ENCODE measurements around the gene KRTAP17-1. TPM values are rescaled to one million over a fixed set of nuclear protein-coding genes. Genes with fewer than 3 reads are reported as not detected.
"Not testable (repeated sequence)": the region's sequence is repeated elsewhere in the genome, so short reads cannot be mapped to it uniquely, and the experiment has no call there.

The KRTAP17-1 gene
- polyA plus RNA-seq (ENCODE audit: low read depth in 6 of 6): not detected

- peaks cover 0 to 11% of the 10 kb centered on the region in 2 donors for H3K36me3 Mint-ChIP-seq
- no peak within 1 kb of the TSS for H3K4me3 Mint-ChIP-seq
- DNase-seq: no peak
- no peak for ATAC-seq (ENCODE audit: low read depth in 2 of 2)
- peaks cover 0 to 14% (median 13%) of the 10 kb centered on the region in 7 donors for H3K9me3 Mint-ChIP-seq
- H3K4me1 Mint-ChIP-seq: peaks cover 0 to 9% (median 7%) of the 10 kb centered on the region in 3 donors
- peaks cover 0 to 14% (median 5%) of the 10 kb centered on the region in 3 donors for H3K27me3 Mint-ChIP-seq
- peak within 1 kb of the TSS in 1 of 6 donors; percentile 61 for H3K27ac Mint-ChIP-seq
Observed at GRCh38 chr17:41315204-41315794, at the start of gene KRTAP17-1. Gene KRTAP17-1 (minus strand): TSS chr17:41315710. CDS start chr17:41315650, 60 bp downstream.

GRCh38 chr17:41363881-41364280 lies 48.4 kb upstream of the KRTAP17-1 start:
- no peaks in the 10 kb centered on the region for H3K4me1 Mint-ChIP-seq
- peaks cover 8 to 34% (median 10%) of the 10 kb centered on the region in 3 donors for H3K27me3 Mint-ChIP-seq
- no peaks in the 10 kb centered on the region for H3K36me3 Mint-ChIP-seq
- no peak for DNase-seq
- ATAC-seq (ENCODE audit: low read depth in 2 of 2): no peak
- no peak overlapping the region for H3K27ac Mint-ChIP-seq
- peak overlapping the region in 1 of 8 donors; percentile 48 for H3K4me3 Mint-ChIP-seq
- H3K9me3 Mint-ChIP-seq: peaks cover 0 to 22% (median 9%) of the 10 kb centered on the region in 7 donors

DNA sequence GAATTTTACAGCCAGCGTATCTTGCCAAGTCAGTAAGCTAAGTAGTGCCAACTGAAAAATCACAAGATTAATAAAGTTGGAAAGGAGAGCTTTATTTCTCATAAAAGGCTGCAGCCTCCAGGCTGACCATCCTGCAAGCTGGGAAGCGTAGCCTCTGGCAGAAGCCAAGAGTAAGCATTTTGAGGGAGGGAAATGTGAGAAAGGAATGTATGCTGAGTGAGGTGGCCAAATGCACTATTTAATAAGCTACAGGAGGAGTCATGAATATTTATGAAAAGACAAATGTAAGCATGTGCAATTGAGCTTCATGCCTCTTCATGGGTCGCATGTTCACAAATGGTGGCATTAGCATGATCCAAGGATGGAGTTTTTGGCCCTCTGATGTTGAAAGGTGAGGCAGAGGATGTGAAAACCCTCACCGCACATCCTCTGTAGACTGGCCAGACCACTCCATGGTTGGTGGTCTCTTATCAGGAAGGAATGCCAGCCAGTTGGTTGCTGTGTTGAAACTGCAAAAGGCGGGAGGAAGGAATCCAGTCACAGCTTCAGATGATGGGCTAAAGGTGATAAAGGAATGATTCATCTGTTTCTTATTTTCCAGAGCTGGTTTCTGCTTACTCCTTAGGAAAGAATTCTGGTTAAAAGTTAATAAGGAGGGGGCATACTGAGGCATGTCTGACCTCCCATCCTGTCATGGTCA lies 44.9 kb upstream of the KRTAP17-1 start:
- ATAC-seq (ENCODE audit: low read depth in 2 of 2): no peak
- Mint-ChIP-seq H3K27ac (peak overlapping the region in 1 of 6 donors; percentile 12), H3K4me1 (no peaks in the 10 kb centered on the region), H3K4me3 (no peak overlapping the region), H3K36me3 (peaks cover 0 to 4% of the 10 kb centered on the region in 2 donors), H3K9me3 (peaks cover 0 to 30% (median 11%) of the 10 kb centered on the region in 7 donors), H3K27me3 (peaks cover 15 to 44% (median 16%) of the 10 kb centered on the region in 3 donors)
- DNase-seq: no peak

GRCh38 chr17:41354536-41354935 lies 39.0 kb upstream of the KRTAP17-1 start:
- no peak for DNase-seq
- Mint-ChIP-seq H3K27ac (no peak overlapping the region), H3K36me3 (peaks cover 4 to 8% of the 10 kb centered on the region in 2 donors), H3K9me3 (peaks cover 0 to 8% (median 4%) of the 10 kb centered on the region in 7 donors), H3K27me3 (peaks cover 28 to 56% (median 42%) of the 10 kb centered on the region in 3 donors), H3K4me1 (no peaks in the 10 kb centered on the region), H3K4me3 (no peak overlapping the region)
- ATAC-seq (ENCODE audit: low read depth in 2 of 2): no peak

DNA sequence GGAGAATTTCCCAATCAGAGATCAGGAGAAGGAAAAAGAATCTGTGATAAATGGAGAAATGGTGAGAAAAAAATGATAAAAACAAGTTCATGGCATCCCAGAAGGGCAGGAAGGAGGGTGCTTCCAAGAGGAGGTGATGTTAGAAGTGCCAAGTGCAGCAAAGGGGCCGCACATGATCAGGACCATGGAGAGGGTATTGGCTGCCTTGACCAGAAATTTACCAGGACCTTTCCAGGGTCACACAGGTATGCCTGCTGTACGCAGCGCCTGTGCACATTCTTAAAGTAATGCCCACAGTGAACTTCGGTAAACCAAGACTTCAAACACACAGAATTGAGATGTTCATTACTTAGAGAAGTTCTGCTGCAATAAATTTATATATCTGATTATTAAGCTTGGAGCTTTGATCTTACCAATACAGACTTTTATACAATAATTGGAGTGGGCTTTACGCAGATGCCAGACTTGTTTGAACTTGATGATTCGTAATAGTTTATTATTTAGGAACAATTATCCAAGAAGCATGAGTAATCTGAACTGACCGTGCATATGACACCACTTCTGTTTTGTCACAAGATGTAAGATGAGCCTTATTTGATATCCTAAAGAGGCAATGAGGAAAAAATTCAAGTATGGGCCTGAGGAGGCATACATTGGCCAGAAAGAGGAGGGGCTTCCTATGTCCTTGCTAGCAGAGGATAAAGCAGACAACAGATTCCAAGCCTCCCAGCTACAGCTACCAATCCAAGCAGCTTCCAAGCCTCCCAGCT lies 37.3 kb upstream of the KRTAP17-1 start:
- ATAC-seq (ENCODE audit: low read depth in 2 of 2) (no peak), DNase-seq (no peak)
- Mint-ChIP-seq H3K36me3 (peaks cover 4 to 8% of the 10 kb centered on the region in 2 donors), H3K27ac (no peak overlapping the region), H3K27me3 (peaks cover 27 to 50% (median 46%) of the 10 kb centered on the region in 3 donors), H3K4me3 (no peak overlapping the region), H3K4me1 (no peaks in the 10 kb centered on the region), H3K9me3 (peaks cover 0 to 8% (median 3%) of the 10 kb centered on the region in 7 donors)

- Mint-ChIP-seq H3K4me1 (no peaks in the 10 kb centered on the region), H3K27ac (no peak overlapping the region), H3K36me3 (peaks cover 0 to 8% of the 10 kb centered on the region in 2 donors), H3K4me3 (no peak overlapping the region), H3K27me3 (peaks cover 23 to 40% (median 35%) of the 10 kb centered on the region in 3 donors), H3K9me3 (peaks cover 0 to 4% (median 0%) of the 10 kb centered on the region in 7 donors)
- ATAC-seq (ENCODE audit: low read depth in 2 of 2) (no peak), DNase-seq (no peak)
Observed at GRCh38 chr17:41351177-41351576, 35.7 kb upstream of the KRTAP17-1 start.

DNA sequence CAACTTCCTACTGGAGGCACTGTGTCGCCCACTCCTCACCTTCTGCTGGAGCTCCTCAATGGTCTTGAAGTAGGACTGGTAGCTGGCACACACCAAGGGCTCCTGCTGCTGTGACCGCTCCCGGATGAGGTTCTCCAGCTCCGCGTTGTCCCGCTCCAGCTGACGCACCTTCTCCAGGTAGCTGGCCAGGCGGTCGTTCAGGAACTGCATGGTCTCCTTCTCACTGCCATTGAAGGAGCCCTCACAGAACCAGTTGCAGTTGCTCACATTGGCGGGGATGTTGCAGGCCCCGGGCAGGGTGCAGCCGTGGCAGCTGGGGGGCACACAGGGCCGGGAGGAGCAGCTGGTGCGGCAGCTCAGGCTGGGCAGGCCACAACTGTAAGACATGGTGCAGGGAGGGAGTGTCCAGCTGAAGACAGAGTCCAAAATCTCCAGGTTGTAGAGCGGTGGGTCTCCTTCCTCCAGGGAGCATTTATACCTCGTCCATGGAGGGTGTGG lies 34.9 kb upstream of the KRTAP17-1 start, which contains the start of gene KRT33A:
Gene KRT33A (minus strand): TSS at position 448 of the 498 bp plus-strand sequence. CDS start 61 bp downstream, at position 387.
- not testable (repeated sequence) for DNase-seq; H3K36me3 Mint-ChIP-seq; H3K9me3 Mint-ChIP-seq; ATAC-seq (ENCODE audit: low read depth in 2 of 2); H3K4me1 Mint-ChIP-seq; H3K4me3 Mint-ChIP-seq
- Mint-ChIP-seq H3K27me3 (peaks cover 20 to 38% (median 32%) of the 10 kb centered on the region in 3 donors), H3K27ac (peak within 1 kb of the TSS in 1 of 6 donors; percentile 26)

- Mint-ChIP-seq H3K9me3 (peaks cover 0 to 11% (median 3%) of the 10 kb centered on the region in 7 donors), H3K4me1 (no peaks in the 10 kb centered on the region), H3K36me3 (peaks cover 0 to 13% of the 10 kb centered on the region in 2 donors), H3K27me3 (peaks cover 12 to 34% (median 34%) of the 10 kb centered on the region in 3 donors), H3K4me3 (no peak overlapping the region), H3K27ac (peak overlapping the region in 1 of 6 donors; percentile 26)
- DNase-seq (no peak), ATAC-seq (ENCODE audit: low read depth in 2 of 2) (no peak)
Observed at GRCh38 chr17:41347869-41348760, 32.6 kb upstream of the KRTAP17-1 start.

GRCh38 chr17:41346421-41346820 lies 30.9 kb upstream of the KRTAP17-1 start:
- Mint-ChIP-seq H3K27me3 (peaks cover 0 to 28% (median 21%) of the 10 kb centered on the region in 3 donors), H3K36me3 (peaks cover 0 to 12% of the 10 kb centered on the region in 2 donors), H3K9me3 (peaks cover 8 to 24% (median 10%) of the 10 kb centered on the region in 7 donors)
- H3K27ac Mint-ChIP-seq; DNase-seq; ATAC-seq (ENCODE audit: low read depth in 2 of 2); H3K4me1 Mint-ChIP-seq; H3K4me3 Mint-ChIP-seq: not testable (repeated sequence)

DNA sequence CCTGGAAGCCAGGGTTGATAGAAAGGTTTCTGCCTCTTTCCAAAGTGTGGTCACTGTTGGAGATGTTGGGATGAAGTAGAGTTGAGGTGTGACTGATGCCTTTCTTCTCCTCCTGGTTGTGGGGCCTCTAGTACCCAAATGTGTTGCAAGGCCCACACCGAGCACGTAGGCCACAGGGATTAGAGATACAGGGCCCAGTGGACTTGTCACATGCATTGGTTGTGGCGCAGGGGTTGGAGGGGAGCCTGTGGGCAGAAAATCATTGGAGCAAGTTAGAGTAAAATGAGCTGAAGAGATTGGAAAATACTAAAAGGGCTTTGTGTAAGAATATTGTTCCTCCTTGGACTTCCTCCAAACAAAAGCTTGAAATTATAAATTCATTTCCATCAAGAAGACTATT lies 30.5 kb upstream of the KRTAP17-1 start:
- Mint-ChIP-seq H3K27ac (no peak overlapping the region), H3K27me3 (peaks cover 0 to 27% (median 20%) of the 10 kb centered on the region in 3 donors), H3K36me3 (peaks cover 0 to 12% of the 10 kb centered on the region in 2 donors), H3K4me3 (no peak overlapping the region), H3K4me1 (peaks cover 0 to 2% (median under 1%) of the 10 kb centered on the region in 3 donors), H3K9me3 (peaks cover 8 to 24% (median 10%) of the 10 kb centered on the region in 7 donors)
- DNase-seq: no peak
- ATAC-seq (ENCODE audit: low read depth in 2 of 2): no peak

DNA sequence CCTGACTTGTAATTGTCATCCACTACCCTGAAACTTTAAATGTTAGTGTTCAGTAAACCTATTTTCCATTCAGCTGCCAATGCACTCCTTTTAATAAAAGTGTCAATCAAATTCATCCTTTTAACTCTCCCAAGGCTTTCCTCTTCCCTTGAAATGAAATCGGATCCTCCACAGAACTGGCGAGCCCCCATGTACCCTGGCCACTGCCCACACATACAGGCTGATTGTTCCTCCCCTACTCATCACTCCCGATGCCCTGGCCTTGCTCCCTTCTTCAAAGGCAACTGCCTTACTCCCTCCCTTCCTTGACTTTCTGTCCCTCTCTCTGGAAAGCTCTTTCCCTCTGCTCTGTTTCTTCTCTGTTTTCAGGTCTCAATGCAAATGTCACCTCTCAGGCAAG lies 27.5 kb upstream of the KRTAP17-1 start:
- H3K4me3 Mint-ChIP-seq: no peak overlapping the region
- peaks cover 0 to 12% of the 10 kb centered on the region in 2 donors for H3K36me3 Mint-ChIP-seq
- ATAC-seq (ENCODE audit: low read depth in 2 of 2) (no peak), DNase-seq (no peak)
- H3K27me3 Mint-ChIP-seq: peaks cover 3 to 29% (median 18%) of the 10 kb centered on the region in 3 donors
- peaks cover 8 to 24% (median 10%) of the 10 kb centered on the region in 7 donors for H3K9me3 Mint-ChIP-seq
- H3K27ac Mint-ChIP-seq: no peak overlapping the region
- H3K4me1 Mint-ChIP-seq: peaks cover 14 to 15% (median 14%) of the 10 kb centered on the region in 3 donors
